GM23338 (cell line): ENCODE data around the gene OTUB2.

Experiments used
- EZH2 ChIP-seq: fragments of 200-600 bp; sonication (generic); IDR thresholded peaks from one replicate; pipeline ENCODE4 v1.8.0; 2017; ENCODE audit warnings: antibody characterized with exemption, mild to moderate bottlenecking, low read depth; ENCODE audit not compliant: unreplicated experiment
- POLR2AphosphoS5 ChIP-seq: IDR thresholded peaks from 2 replicates; pipeline ENCODE4 v1.6.1; 2016; ENCODE audit warnings: antibody characterized with exemption, low read depth
- ZNF114 ChIP-seq: fragments of 250-450 bp; sonication (Bioruptor Pico); IDR thresholded peaks from 2 replicates; pipeline ENCODE4 v1.5.0; 2020; ENCODE audit warnings: mild to moderate bottlenecking, moderate library complexity
- TF ChIP-seq, protein P1 (sequence below), 2 experiments: fragments of 200-600 bp in 1 of 2; sonication (generic) in 1 of 2; conservative IDR thresholded peaks; 2 replicates each; pipeline versions ENCODE4 v1.5.1 to v1.6.1; 2016 to 2017; ENCODE audit warnings: antibody characterized with exemption in 2 of 2, low read depth in 2 of 2, mild to moderate bottlenecking in 2 of 2, moderate library complexity in 1 of 2
- TF ChIP-seq, protein P2 (sequence below): IDR thresholded peaks from one replicate; pipeline ENCODE4 v1.6.1; 2018; ENCODE audit warnings: antibody characterized with exemption; ENCODE audit not compliant: unreplicated experiment

DNA sequence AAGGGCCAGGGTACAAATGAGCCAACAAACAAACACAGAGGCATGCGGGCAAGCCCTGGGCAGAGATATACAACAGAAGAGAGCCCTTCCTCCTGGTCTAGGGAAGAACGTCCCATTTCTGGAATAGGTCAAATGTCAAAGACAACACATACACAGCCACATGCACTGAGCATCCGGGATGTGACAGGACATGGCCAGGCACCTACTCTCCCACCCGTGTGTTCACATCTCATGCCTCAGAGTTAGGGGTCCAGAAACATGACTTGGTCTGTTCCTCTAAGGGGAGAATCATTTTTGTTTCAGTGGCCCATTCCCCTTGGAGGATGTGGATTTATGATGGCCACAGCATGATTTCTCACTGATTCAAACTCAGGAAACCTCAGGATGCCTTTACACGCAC is 49.0 kb upstream of the OTUB2 start:
- TF ChIP-seq, protein P1, sequence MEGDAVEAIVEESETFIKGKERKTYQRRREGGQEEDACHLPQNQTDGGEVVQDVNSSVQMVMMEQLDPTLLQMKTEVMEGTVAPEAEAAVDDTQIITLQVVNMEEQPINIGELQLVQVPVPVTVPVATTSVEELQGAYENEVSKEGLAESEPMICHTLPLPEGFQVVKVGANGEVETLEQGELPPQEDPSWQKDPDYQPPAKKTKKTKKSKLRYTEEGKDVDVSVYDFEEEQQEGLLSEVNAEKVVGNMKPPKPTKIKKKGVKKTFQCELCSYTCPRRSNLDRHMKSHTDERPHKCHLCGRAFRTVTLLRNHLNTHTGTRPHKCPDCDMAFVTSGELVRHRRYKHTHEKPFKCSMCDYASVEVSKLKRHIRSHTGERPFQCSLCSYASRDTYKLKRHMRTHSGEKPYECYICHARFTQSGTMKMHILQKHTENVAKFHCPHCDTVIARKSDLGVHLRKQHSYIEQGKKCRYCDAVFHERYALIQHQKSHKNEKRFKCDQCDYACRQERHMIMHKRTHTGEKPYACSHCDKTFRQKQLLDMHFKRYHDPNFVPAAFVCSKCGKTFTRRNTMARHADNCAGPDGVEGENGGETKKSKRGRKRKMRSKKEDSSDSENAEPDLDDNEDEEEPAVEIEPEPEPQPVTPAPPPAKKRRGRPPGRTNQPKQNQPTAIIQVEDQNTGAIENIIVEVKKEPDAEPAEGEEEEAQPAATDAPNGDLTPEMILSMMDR (conservative IDR thresholded peaks at IDR 0.05; ENCODE audit: low read depth in 2 of 2) = no peak
- TF ChIP-seq EZH2 (no peak), ZNF114 (CRISPR knock-in tag) (no peak), POLR2AphosphoS5 (no peak)
- TF ChIP-seq, protein P2, sequence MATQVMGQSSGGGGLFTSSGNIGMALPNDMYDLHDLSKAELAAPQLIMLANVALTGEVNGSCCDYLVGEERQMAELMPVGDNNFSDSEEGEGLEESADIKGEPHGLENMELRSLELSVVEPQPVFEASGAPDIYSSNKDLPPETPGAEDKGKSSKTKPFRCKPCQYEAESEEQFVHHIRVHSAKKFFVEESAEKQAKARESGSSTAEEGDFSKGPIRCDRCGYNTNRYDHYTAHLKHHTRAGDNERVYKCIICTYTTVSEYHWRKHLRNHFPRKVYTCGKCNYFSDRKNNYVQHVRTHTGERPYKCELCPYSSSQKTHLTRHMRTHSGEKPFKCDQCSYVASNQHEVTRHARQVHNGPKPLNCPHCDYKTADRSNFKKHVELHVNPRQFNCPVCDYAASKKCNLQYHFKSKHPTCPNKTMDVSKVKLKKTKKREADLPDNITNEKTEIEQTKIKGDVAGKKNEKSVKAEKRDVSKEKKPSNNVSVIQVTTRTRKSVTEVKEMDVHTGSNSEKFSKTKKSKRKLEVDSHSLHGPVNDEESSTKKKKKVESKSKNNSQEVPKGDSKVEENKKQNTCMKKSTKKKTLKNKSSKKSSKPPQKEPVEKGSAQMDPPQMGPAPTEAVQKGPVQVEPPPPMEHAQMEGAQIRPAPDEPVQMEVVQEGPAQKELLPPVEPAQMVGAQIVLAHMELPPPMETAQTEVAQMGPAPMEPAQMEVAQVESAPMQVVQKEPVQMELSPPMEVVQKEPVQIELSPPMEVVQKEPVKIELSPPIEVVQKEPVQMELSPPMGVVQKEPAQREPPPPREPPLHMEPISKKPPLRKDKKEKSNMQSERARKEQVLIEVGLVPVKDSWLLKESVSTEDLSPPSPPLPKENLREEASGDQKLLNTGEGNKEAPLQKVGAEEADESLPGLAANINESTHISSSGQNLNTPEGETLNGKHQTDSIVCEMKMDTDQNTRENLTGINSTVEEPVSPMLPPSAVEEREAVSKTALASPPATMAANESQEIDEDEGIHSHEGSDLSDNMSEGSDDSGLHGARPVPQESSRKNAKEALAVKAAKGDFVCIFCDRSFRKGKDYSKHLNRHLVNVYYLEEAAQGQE = no peak
